Measurements from ENCODE around the gene FAU.

GRCh38 chr11:65150509-65151299 is 28.8 kb upstream of the FAU start:
- TF ChIP-seq ASH2L (IDR thresholded peaks at IDR 0.05; ENCODE audit: borderline replicate concordance, low read depth) (no peak), EP300 (IDR thresholded peaks at IDR 0.05; ENCODE audit: borderline replicate concordance in 1 of 2, control insufficient read depth in 1 of 2, low read depth in 2 of 2, low read length in 2 of 2) (no peak), KDM1A (IDR thresholded peaks at IDR 0.05; ENCODE audit: borderline replicate concordance) (no peak), E2F4 (IDR thresholded peaks at IDR 0.05; ENCODE audit: low read depth, low read length) (no peak), ZSCAN29 (IDR thresholded peaks at IDR 0.05) (no peak), CTCF (IDR thresholded peaks at IDR 0.05 in 2 of 3, conservative IDR thresholded peaks at IDR 0.05 in 1 of 3; ENCODE audit: control insufficient read depth in 2 of 3, extremely low read depth in 1 of 3, insufficient read depth in 1 of 3, low read depth in 3 of 3, low read length in 3 of 3) (no peak), FOXM1 (IDR thresholded peaks at IDR 0.05; ENCODE audit: low read depth, low read length) (no peak), ZNF274 (IDR thresholded peaks at IDR 0.05; ENCODE audit: insufficient read depth, insufficient read length) (no peak), POLR2AphosphoS5 (IDR thresholded peaks at IDR 0.05; ENCODE audit: low read length) (no peak), RAD21 (IDR thresholded peaks at IDR 0.05; ENCODE audit: insufficient read depth, low read depth, low read length) (no peak), REST (IDR thresholded peaks at IDR 0.05; ENCODE audit: low read depth, low read length) (no peak), NFYB (IDR thresholded peaks at IDR 0.05; ENCODE audit: insufficient read depth, low read depth, low read length) (no peak), NR2C1 (IDR thresholded peaks at IDR 0.05) (no peak)

Measured in GM12878 (cell line).